GM18499 (cell line): ENCODE measurements around the gene HIRA.

Experiments used
- ATAC-seq: cut with Tn5 transposase; IDR thresholded peaks from one replicate; pipeline ENCODE4 v1.9.1; 2021; ENCODE audit warnings: moderate number of reproducible peaks; ENCODE audit not compliant: insufficient read depth, unreplicated experiment

Gene HIRA

DNA sequence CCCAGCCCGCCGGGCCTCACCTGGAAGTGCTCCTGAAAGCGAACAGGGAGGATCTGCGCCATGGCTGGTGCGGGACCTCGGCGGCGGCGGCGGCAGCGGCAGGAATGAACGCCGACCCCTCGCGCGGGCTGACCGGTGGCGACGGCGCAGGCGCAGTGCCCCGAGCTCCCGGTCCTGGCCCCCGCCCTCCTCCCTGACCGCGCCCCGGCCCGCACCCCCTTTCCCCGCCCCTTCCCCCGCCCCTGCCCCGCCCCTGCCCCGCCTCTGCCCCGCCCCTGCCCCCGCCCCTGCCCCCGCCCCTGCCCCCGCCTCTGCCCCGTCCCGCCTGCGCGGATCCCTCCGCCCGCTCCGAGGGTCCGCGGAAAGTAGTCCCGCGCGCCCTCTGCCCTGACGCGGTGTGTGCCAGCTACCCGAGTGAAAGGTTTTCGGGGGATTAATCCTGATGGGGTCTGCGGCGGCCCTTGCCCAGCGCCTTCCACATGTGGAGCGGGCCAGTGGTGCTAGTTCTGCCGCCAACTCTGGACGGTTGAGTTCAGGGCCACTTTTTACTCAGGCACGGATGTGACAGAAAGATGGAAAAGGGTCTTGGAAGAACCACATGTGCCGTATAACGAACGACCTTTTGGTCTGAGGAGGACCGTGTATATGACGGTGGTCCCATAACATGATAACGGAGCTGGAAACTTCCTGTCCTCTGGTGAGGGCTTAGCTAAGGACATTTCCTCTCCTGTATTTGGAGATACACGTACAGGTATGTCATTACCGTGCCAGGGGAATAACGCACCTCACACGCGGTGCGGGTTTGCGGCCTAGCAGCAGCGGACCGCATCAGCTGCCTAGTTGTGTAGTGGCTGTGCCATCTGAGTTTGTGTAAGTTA, 139.7 kb downstream of the HIRA start, which contains the start of gene CLTCL1:
CLTCL1 (minus strand) TSS at position 140 of the 878 bp plus-strand sequence; CDS start at position 62, 78 bp downstream.
- ATAC-seq: no peak

DNA sequence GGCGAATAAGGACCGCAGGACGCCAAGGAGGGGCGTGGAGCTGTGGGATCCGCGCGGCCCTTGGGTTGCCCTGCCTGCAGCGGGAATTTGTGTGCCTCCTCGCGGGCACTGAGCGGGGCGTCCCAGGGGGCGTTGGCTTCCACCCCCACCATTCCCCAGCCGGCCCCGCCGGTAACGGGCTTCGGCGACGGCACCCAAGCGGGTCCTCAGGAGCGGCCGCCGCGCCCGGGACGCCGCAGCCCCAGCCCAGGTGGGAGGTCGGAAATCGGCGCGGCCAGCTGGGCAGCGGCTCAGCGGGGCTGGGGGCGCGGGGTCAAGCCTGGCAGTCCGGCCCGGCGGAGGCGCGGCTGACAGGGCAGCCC, 140.3 kb downstream of the HIRA start:
- ATAC-seq: no peak

DNA sequence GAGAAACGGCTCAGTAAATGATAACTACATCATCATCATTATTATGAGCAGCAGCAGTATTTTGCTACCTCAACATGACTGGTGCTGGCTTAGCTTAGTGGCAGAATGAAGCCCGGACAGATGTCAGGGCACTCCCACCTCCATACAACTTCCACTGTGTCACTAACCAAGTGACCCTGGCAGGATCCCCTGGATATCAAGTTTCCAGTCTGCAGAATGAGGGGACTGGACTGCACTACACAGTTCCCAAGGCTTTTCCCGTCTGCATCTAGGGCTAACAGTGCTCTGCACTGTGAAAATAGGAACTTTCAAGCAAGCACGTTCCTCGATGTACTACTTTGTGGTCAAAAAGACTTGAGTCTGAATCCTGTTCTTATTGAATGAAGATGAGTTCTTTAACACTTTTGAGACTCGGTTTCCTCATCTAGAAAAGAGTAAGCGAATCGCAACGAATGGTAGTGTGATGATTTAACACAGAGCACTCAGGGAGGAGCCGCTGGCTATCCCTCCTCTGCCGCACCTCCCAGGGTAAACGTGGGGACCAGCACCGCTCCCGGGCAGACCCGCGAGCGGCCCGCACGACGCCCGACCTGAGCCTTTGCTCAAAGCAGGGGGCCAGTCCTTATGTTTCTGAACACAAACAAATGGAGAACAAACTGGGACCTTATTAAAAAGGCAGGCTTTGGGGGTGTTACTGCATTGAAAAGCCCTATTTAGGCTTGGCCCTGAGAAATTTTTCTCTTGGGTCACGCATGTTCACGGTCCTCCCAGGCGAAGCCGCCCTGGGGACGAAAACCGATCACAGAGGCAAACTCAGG, 140.9 kb downstream of the HIRA start:
- no peak for ATAC-seq

DNA sequence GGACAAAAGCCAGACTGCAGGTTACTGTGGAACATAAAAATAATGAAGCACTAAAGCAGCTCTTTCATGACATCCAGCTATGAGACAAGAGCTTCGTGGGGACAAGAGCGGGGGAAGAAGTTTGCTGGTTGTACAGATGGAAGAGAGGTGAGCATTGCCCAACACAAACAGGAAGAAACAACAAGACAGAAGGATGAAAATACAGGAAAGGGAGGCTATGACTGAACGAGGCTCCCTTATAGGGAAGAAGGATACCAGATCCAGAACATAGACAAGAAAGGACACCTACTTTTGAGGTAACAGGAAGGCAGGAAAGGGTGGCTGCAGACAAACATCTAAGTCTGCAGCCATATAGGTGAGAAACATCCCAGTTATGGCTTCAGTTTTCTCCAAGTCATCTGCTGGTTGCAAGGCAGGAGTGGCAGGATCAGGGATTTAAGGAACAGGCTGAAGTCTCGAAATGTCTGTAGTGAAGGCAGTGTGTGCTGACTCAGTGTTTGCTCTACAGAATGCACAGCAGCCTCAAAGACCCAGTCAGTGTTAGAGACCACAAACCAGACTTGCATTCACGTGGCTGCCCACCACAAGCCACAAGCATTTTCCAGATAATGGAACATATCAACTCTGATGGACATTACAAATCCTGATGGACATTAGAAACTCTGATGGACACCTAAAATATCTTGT, 141.9 kb downstream of the HIRA start:
- ATAC-seq: no peak

DNA sequence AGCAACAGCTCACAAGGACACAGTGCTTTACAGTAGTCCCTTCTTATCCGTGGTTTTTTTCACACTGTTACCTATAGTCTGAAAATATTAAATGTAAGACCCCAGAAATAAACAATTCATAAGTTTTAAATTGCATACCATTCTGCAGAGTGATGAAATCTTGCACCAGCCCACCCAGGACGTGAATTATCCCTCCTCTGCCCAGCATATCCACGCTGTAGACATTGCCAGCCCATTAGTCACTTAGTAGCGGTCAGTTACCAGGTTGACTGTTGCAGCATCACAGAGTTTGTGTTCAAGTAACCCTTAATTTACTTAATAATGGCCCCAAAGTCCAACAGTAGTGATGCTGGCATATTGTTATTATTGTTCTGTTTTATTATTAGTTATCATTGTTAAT, 143.6 kb downstream of the HIRA start:
- ATAC-seq: no peak

DNA sequence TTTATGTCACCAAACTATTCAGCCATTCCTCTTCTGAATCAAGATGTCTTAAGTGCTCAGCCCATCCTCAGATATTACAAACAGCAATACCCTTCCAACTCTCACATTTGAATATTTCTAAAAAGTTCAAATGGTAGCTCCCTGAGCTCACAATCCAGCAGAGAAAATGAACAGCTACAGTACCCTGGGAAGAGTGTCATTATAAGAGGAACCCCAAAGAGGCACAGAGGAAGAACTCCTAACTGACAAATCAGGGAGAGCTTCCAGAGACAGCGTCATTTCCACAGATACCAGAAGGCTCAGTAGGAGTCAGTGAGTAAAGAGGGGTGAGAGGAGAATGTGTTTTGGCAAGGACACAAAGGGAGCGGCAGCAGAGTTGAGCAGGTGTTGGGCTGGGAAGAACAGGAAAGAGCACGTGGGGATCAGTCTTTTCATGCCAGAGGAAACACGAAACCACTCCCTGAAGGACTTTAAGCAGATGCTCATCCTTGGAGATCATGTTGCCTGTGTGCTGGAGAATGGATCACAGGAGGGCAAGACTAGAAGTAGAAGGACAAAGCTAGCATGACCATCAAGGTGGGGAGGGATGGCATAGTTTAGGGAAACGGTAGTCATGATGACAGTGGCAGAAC, 144.3 kb downstream of the HIRA start:
- no peak for ATAC-seq

DNA sequence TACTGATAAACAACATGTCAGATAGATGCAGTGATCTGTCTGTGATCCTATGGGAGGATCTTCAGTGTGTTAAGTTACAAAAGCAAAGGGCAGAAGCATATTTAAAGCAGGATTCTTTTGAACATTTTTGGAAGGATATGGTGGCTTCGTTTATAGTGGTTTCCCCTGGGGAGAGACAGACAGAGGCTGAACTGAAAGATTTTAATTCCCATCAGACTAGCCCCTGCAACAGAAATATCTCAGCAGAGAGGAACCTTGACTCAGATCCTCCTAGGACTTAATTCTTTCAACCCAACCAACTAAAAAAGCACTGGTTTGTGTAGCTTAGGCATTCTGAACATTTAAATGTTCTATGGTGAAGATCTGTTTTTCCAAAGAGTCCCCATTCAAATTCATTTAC, 145.7 kb downstream of the HIRA start:
- no peak for ATAC-seq
